NCI-H345 treated with DMSO at 0.1 percent for 48 hours (cell line): Measurements from ENCODE around the gene CNTNAP2.

Source experiments
- DNase-seq: peaks from one replicate; lab custom pipeline; 2025; ENCODE audit not compliant: unreplicated experiment; lab: John Stamatoyannopoulos, UW

Gene CNTNAP2

DNA sequence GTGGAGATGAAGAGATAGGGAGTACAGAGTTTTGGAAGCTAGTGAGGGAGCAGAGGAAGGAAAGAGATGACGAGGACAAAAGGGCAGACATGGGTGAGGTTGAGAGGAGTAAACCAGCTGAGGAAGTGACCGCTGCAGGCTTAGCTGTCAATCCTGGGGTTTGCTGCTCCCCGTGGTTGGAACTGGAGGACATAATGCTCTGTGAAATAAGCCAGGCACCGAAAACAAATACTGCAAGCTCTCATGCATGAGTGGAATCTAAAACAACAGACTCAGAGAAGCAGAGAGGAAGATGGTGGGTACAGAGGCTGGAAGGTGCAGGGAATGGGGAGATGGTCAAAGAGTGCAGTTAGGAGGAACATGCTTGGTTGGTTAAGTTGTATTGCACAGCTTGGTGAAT lies 1991.8 kb downstream of the CNTNAP2 start:
- DNase-seq = no peak

DNA sequence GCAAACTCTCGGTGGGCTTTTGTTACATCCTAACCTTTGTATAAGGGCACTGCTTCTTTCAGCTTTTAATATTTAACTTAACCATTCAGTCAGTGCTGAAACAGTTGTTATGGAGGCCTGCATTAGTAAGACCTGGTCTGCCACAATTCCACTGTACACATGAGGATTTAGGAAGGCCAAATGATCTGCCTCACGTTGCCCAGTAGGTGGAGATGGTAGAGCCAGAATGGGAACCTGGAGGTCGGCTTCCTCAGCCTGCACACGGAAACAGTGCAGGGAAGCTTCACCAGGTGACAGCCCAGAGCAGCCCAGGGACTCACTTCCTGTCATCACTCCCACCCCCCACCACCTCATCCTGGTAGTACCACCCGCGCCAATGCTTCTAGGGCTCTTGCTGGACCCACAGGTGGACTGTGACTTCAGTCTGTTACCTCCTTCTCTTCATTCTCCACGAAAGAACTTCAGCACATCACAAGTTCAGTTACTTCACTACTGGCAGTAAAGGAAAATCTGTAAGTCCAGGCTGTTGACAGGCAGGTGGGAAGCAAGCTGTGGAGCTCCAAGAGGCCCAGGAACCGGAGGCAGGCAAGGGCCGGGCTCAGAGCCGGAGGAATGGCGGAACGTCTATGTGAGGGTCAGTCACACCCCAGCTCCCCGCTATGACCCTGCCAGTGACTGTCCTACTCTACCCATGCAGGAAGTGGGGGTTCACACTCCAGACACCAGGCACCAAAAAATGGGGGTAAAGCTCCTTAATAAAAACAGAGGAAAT lies 1993.7 kb downstream of the CNTNAP2 start:
- no peak for DNase-seq

DNA sequence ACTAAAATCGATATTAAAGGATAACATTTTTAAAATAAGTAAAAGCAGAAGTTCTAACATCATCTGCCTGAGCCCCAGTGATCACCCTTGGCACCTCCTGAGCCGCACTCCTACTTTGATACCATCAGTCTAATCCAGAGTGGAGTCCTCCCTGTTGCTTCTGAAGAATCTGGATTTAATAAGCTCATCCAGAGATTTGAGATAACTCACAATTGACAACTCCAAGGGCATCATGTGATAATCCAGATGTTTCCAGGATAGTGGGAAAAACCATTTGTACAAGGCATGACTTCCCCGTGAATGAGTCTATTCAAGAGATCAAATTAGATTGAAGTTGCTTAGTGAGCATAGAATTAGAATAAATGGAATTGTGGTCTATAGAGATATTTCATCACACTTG lies 1998.2 kb downstream of the CNTNAP2 start:
- DNase-seq = no peak

DNA sequence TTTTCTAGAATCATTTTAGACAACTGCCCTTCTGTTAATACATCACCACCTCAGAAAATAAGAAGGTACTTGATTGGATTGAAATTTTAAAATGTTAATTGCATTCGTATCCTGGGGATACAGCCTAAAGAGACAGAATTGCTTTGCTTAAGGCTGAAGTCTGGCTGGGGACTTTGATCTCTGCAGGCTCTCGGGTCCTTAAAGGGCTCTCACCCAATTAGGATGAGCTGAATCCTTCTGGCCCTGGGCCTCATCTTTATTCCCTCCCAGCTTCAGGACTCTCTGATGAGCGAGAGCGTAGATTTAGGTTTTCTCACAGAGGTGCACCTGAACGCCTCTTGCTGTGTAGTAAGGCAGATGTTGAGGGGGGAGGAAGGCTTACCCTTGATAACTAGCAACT lies 1998.7 kb downstream of the CNTNAP2 start:
- no peak for DNase-seq

DNA sequence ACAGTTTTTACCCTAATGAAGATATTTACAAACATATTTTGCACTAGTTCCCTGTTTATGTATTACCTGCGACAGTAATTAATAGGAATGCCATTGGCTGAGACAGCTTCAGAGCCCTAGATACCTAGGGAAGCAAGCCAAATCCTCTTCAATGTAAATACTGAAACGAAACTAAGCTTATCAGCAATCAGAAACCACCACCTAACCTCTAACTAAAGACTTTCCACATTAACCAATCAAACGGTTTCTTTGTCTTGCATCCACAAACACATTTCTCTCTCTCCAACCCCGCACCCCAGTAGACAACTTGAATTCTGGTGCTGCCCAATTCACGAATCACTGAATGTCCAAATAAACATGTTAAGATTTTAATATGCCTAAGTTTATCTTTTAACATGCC lies 1999.6 kb downstream of the CNTNAP2 start:
- no peak for DNase-seq

DNA sequence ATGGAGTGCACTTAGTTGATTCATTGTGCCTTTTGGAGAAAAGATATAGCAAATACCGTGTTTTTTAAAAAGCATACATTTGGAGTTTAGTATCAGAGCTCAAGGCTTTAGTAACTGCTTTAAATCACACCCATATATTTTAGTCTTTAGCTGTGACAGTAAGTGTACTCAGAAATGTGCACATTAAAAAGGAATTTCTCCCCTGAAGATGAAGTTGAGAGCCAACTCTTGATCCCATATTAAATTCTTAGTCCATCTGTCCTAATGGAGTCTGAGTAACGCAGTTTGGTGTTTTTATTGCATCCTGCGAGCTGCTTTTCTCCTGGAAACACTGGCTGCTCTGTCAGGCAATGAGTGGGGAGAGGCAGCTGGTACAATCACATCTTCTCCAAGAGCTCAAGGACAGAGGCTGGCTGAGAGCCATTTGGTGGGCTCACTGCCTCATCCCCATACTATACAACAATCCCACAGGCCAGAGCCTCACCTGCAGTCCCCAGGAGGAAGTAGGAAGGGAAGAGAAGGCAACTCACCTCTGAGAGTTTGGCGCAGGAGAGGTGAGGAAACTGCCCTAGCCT lies 2000.3 kb downstream of the CNTNAP2 start:
- DNase-seq = no peak

DNA sequence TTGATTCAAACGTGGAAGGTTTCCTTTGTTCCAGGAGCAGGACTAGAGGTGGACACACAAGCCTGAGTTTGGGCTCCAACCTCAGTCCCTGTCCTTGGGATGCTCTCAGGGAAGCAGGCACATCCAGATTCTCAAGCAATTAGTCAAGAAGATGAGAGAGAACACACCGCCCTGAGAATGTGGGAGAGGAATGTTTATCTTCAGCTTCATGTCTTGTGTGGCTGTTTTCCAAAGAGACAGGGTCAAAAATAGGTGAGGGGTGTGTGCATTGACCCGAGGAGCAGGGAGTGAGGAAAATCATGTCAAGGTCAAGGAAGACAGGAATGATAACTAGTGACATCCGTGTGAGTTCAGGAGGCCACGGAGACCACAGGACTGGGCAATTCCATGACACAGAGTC lies 2001.8 kb downstream of the CNTNAP2 start:
- no peak for DNase-seq

DNA sequence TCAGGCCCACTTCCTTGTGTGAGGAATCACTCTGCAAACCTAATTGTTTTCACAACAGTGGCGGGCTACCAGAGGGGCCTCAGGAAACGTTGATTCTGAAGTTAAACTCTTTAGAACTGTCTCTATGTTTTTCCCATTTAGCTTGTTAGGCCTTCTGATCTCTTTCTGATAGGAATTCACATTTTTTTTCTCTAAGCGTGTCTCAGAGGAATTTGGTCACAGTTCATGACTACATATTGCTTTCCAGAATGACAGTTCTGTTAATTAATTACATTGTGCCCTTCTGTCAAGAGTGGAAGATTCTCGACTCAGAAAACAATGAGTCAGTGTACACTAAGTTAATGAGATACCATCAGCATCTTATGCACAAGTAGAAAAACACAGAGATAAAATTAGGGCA lies 2004.8 kb downstream of the CNTNAP2 start:
- DNase-seq = no peak

DNA sequence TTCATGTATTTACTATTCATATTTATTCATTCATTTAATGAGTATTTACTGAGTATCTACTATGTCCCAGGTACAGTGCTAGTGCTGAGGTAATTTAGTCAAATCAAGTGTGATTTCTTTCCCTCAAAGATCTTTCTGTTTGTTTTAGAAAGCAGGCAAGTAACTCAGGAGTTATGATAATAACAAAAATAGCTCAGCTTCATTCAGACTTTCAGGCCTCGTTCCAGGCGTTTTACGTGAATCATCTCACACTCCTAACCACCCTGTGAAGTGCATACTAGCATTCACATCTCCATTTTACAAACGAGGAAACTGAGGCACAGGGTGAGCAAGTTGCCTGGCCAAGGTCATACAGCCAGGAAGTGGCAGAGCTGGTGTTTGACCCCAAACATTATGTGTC lies 2005.2 kb downstream of the CNTNAP2 start:
- DNase-seq = no peak

DNA sequence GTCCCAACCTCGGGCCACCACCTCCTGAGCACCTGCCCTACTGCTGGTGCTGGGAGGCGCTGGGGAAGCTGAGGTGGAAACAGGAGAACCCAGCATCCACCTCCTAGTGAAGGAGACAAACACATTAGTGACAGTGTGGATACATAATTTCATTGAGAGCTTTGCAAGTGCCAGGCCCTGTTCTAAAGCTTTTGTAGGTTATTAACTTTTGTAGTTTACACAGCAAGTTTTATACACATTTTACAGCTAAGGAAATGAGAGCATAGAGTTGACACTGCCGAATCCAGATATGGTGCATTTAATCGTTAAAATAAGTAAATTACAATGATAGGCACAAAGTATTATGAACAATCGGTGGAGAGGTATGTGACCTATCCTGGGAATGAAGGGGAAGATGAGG lies 2007.9 kb downstream of the CNTNAP2 start:
- no peak for DNase-seq

DNA sequence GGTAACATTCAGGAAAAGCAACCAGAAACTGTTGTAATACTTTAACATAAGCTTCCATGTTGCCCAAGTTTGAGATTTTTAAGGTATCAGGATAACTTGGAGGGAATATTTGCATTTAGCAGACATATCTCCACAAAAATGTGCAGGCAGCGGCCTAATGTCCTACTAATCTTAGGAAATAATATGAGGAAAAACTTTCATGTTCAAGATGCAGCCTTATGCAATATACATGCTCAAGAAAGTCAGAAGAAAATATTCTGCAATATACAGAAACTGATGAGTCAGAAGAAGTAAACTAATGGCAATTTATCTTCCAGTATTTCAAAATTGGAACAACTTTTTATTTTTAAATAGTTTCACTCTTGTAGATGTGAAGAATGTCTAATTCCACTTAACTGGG lies 2010.8 kb downstream of the CNTNAP2 start:
- DNase-seq = no peak

DNA sequence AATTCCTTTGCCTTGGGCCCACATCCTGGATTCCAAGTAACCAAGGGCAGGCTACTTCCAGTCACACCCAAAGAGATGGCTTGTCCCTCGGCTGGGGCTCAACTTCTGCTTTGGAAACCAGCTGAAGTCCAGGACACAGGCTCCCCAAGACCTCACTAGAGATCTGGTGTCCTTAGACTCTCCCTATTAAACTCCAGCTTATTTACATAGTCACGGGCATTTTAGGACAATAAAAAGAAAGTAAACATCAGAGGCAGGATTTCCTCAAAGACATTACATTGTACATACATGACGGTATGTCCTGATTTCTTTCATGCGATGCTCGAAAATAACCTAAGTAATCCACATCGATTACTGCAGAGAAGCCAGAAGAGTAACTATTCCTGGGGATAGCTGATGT lies 2012.4 kb downstream of the CNTNAP2 start:
- DNase-seq = no peak

DNA sequence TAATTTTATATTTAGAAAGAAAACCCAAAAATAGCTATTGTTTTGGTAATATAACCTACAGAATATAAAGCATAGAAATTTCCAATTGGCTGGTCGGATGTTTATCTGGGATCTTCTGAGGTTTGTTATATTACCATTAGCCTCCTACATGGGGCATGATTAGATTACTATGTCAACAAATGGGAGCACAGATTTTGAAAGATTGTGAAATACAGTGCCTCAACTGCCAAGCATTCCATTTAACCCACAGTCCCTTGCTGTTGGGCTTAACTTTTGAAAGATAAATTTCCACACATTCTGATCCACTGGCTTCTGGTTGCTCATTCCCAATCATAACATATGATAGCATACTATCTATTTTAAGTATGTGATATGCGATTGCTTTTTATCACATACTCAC lies 2018.5 kb downstream of the CNTNAP2 start:
- DNase-seq = no peak

DNA sequence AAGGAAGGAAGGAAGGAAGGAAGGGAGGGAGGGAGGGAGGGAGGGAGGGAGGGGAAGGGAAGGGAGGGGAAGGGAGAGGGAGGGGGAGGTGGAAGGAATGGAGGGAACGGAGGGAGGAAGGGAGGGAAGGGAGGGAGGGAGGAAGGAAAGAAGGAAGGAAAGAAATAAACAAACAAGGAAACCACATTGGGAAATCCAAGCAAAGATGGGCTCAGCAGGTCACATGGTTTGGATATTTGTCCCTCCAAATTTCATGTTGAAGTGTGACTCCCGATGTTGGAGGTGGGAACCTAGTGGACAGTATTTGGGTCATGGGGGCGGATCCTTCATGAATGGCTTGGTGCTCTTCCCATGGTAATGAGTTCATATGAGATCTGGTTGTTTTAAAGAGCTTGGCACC lies 2019.4 kb downstream of the CNTNAP2 start:
- DNase-seq = no peak

DNA sequence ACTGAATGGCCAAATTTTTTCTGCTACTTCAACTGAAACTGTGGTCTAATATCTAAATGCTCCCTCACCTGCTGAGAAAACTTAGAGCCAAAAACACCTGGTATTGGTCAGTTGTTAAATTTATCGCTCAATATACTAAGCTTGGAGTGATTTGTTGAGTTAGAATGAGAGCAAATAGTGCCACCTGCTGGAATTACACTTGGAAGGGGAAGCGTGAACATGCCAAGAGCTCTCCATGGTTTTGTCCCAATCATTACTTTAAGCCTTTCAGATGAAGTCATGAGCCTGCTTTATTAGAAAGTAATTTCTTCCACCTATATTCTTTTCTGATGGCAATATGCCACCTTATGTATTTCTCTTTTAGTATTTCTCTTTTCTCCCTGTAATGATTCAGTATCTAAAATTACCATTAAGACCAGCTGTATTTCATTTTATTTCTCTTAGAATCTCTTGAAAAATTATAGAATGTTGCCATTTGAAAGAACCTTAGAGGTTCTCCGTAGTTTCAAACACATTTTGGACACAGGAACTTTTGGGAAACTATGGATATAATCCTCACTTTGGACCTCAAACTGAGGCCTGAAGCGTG lies 2026.2 kb downstream of the CNTNAP2 start:
- peak; percentile 15 for DNase-seq

DNA sequence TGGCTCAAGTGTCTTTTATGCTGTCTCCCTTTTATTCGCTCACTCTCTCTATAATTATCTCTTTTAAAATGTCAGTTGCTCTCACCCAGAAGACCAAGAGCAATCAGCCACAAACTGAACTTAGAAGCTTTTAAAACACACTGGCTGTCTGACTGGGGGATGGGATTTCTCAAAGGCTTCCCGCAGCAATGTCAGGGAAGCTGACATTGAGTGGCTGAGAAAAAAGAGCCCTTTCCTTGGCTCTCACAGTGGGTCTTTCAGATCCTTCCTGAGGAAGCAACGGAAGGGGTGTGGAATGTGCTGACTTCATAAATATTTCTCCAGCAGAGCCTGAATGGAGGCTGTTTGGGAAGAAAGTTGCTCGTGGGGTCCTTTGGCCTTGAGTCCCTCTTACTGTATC lies 2028.2 kb downstream of the CNTNAP2 start:
- no peak for DNase-seq

DNA sequence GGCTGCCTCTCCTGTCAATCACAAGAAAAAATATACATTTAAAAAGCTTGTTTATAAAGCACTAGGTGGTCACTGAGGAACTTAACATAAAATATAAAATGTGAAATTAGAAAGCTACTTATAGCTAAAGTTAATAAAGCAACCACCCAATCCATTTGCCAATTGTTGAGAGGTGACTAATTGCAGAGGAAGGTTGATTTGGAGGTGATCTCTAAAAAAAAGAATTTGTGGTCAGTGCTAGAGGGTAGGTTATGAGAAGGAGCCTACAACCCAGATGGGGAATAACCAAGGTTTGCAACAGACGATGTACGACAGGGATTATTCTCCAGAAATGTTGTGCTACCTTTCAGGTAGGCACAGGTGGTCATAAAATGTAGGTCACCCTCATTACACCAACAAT lies 2029.7 kb downstream of the CNTNAP2 start:
- no peak for DNase-seq

DNA sequence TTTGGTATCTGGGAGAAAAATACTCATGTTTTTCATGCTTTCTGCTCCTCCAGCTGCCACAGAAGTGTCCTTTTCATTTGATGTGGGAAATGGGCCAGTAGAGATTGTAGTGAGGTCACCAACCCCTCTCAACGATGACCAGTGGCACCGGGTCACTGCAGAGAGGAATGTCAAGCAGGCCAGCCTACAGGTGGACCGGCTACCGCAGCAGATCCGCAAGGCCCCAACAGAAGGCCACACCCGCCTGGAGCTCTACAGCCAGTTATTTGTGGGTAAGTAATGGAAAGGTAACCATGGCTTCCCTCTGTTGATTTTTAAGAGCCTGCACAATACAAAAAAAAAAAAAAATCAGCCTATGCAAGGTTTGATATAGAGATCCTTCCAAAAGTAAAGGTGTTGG lies 2030.8 kb downstream of the CNTNAP2 start:
- DNase-seq = no peak

DNA sequence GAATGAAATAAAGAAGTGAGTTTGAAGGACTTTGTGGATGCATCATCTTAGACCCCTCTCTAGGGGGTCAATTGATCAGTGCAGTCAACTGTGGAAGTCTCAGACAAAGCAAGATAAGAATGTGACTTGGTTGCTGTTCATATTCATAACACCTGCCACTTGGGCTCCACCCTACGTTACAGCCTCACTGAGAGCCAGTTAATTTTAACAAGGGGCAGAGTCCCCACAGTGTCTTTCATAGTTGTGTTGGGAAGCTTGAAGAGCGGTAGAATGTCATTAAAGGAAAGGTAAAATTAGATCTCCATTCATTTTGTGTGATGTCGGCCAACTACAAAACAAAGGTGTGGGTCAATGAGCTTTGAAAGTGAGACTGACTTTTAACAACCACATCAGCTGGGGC lies 2031.9 kb downstream of the CNTNAP2 start:
- DNase-seq = no peak

DNA sequence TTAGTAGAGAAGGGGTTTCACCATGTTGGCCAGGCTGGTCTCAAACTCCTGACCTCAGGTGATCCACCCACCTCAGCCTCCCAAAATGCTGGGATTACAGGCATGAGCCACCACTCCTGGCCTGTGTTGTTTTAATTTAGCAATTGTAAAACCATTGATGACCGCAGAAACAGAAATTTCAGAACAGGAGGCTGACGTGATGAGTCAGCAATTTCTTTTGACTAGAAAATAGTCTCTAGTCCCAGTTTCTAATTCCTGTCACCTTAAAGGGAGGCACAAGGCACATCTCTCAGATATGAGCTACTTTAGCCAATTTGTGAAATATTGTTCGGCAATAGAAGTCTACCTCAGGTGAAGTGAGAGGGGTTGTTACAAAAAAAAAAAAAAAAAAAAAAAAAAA lies 2033.1 kb downstream of the CNTNAP2 start:
- DNase-seq = no peak

DNA sequence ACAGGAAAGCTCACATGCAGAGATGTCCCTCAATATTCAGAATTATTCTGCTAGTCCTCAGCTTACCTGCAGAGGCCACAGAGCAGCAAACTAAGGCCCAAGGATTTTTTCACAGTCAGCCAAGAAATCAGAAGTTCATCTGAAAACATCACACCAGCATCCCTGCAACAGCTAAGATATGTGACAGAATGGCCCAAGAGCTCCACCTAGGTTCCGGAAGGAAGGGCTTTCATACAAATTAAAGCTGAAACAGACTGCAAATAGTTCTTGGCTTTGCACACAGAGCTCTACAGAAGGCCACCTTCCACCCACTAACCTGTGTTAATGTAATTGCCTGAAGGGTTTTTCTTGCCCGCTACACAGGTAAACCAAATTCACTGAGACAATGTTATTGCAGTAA lies 2035.2 kb downstream of the CNTNAP2 start:
- no peak for DNase-seq

DNA sequence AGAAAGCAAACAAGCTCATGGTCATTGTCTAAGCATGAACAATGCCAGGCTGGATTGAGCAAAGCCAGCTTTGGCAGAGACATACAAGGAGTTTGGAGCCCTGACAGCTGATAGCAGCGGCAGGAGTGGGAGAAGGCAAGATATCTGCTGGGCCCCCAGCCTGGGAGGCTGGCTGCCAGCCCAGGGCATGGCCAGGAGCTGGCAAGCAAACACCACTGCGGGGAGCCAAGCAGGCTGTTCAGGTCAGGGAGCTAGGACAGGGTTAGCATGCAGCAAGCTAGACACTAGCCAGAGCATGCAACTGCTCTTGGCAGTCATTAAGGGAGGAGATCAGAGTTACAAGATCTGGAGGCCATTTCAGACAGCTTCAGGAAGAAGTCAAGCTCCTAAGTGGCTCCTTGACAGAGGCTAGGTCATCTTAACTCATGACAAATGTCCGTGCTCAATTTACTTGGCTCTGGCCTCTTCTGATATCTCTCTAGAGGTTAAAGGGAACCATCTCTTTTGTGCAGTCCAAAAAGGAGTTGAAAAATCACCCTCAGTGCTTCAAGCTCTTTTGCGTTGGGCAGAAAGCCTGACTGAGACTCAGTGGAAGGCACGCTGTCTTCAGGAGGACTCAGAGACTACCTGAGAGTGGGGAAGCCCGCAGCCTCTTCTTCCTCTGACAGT lies 2037.1 kb downstream of the CNTNAP2 start:
- DNase-seq = peak; percentile 39
